GM21529 (cell line): Measurements from ENCODE around the gene PSME3IP1.

Experiments
- ATAC-seq: cut with Tn5 transposase; IDR thresholded peaks from one replicate; pipeline ENCODE4 v1.9.1; 2021; ENCODE audit not compliant: unreplicated experiment

Gene PSME3IP1

DNA sequence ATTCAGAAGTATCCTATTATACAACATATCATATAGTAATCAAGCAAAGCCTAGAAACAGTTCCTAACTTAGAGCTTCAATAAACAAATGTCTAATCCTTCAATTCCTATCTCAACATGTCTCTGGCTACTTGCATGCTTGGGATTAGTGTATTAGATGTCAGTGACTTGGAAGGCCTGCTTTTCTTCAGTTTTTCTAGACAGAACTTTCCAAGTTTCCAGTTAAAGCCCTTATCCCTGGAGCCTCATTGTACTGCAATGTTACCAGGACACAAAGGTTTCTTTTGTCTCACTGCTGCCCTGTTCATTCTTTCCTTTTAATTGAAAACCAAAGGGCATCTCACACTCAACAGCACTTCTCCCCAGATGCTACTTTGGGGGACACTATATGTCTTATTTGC is 16.5 kb downstream of the PSME3IP1 start:
- ATAC-seq: no peak

DNA sequence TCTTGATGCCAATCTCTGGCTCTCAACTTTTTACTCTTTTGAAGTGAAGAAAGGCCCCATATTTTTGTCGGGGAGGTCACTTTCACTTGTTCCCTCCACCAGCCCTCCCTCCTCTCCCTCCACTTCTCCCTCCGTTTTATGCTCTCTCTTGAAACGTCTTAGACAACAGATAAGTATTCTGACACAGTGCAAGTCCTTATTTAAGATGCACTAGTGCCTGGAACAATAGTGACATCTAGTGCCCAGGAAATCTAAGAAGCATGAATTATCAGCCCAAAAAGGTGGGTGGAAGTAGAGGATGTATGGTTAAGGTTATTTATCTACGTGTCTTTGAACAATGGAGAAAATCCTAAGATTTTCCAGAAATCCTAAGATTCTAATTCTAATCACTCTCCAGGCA is 17.9 kb downstream of the PSME3IP1 start:
- ATAC-seq: no peak

- ATAC-seq: no peak
Observed at GRCh38 chr16:57167538-57167937, 18.3 kb downstream of the PSME3IP1 start.

DNA sequence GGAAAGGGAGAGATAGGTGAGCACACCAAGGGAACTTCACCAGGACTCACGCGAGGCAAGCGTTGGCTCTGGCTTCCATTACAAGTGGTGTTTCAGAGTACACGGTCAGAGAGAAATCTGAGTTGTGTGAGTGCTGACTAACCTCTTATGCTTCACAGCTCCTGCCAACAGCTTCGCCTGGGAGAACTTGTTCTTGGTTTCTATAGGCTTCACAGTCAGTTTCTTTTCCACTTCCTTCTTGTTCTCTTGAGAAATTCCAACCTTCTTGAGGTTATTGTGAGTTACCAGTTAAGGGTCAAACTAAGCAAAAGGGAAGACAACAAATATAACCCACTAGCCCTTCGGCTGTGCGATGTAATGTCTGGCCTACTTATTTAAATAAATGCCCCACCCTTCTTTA is 18.9 kb downstream of the PSME3IP1 start:
- ATAC-seq: no peak

- ATAC-seq: no peak
Observed at GRCh38 chr16:57166451-57166850, 19.4 kb downstream of the PSME3IP1 start.

DNA sequence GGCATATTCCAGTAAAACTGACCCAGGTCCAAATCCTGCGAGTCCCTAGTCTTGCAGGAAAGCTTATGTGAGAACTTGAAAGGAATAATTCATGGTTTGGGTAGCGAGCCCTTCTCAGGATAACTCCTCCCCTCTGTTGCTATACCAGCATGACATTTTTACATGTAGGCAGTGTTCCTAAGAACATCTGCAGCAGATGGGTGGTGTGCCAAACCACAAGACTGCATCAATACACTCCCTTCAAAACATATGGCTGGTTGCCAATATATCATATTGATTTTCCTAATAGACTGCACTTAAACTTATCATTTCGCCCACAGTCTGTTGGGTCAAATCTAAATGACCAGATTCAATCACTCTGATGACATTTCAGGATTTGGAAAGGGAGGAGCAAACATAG is 19.9 kb downstream of the PSME3IP1 start:
- ATAC-seq: no peak

GRCh38 chr16:57165483-57165882 is 20.4 kb downstream of the PSME3IP1 start:
- ATAC-seq: no peak

DNA sequence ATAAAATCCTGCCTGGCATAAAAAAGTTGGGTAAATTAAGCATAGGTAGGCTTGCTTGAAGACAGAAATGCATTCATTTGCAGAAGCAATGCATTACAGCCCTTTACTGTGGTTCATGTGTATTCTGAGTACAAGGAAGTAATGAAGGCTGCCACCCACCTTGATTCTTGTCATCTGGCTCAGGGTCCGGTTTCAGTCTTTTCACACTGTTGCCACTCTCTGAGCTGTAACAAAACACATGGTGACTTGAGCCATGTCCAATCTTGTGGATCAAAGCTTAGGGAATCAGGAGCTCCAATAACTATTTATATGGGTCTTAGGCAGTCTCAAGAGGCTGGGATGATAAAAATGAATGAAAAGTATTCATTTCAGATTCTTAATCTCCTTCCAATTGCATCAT is 22.0 kb downstream of the PSME3IP1 start:
- ATAC-seq: no peak

DNA sequence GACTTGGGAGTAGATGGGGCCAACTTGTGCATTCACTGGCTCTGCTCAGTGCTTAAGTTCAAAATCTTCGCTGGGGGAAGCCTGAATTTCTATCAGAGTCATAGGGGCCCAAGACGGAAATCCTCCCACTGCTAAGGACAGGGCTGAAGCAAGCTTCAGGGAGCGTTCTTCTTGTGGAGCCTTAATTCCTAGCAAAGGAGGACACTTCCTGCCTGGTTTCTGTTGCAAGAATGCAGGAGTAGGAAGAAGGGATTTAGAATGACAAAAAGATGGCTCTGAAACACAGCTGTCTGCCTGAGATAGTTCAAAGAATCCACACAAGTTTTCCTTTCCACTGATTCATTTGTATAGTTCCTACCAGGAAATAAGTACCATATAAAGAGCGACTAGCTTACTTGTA is 26.4 kb downstream of the PSME3IP1 start:
- ATAC-seq: no peak

DNA sequence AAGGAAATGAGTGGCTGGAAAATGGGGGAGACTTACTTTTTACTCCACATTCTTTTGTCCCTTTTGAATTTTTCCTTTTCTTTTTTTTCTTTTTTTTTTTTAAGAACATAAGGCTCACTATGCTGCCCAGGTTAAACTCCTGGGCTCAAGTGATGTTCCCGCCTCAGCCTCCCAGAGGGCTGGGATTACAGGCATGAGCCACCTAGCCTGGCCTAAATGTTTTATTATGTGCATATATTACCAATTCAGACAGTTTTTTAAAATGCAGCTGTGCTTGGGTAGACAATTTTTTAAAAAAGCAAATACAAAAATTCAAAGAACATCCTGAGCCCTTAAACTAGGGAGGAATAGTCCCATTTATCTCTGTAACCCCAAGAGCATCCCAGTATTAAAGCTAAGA is 28.3 kb downstream of the PSME3IP1 start:
- ATAC-seq: no peak

GRCh38 chr16:57156351-57156703 is 29.5 kb downstream of the PSME3IP1 start:
- no peak for ATAC-seq

- ATAC-seq: no peak
Observed at GRCh38 chr16:57155702-57156350, 30.0 kb downstream of the PSME3IP1 start.

DNA sequence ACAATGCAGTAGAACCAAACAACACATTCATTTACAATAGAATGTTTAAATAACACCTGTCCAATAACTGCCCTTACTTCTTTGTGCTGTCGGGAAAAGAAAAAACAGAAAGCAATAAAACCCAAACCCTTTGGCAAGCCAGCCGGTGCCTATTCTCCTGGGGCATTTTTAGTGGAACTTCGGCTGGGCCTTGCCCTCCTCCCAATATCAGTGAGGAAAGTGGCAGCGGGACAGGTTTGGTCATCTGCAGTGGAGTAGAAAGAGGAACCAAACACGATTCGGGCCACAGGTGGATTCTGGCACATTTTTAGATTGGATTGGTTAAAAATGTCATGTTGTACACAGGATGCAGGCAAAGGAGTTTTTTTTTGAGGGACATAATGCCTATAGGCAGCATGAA is 32.0 kb downstream of the PSME3IP1 start:
- ATAC-seq: no peak

- no peak for ATAC-seq
Observed at GRCh38 chr16:57152096-57153093, 33.4 kb downstream of the PSME3IP1 start.

DNA sequence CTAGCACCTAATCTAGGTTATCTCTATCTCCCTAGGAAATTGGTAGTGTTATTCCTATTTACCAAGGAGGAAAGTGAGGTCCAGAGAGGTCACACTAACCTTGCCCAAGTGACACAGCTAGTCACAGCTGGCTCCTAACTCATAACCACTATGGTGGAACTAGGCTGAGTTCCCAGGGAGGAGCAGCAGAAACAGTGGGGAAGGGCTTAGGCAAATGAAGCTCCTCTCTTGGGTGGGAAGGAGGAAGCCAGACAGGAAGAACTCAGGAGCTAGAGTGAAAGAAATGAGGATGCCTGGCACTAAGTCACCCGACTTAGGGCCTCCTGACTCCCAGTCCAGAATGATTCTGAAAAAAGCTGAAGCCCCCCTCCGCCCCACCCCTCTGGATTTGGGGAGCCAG is 34.5 kb downstream of the PSME3IP1 start:
- ATAC-seq: no peak

DNA sequence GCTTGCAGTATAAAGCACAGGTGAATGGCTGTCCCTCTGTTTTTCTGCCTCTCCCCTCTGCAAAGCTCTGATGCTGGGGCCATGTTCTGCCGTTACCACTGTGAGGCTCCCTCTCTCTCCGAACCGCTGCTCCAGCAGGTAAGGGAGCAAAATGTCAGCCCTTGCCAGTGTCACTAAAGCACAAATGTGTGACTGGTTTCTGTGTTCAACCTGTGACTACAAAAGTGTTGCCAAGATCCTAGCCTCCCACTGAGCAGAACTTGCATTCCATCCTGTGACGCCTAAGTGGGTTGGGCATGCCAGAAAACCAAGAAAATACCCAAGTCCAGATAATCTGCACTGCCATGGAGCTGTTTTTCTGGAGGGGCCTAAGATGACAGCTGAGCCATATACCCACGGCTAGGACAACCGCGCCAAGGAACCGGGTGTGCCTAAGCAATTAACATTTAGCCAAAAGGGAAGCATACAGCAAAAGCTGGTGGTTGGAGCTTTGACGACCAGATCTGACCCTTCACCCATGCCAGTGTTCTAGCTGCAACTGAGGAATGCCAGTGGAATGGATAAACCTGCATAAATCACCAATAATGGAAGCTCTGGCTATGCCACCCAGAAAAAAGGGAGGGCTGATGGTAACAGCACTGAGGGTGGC is 35.0 kb downstream of the PSME3IP1 start:
- ATAC-seq: no peak

DNA sequence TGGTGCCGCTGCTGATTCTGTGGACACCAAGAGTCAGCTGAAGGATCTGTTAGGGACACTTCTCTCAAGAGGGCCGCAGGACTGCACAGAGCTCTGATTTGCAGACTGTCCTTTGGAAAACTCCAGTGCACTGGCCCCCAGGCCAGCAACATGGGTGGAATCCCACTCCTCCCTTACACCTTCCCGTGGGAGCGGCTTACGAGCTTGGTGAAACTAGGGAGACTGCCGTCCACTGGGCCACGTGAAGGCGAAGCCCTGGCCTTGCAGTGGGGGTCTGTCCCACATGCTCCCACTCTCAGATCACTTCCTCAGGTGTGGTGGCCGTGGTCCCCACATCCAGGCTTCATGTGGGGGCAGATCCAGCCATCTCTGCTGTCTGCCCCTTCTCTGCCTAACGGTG is 36.4 kb downstream of the PSME3IP1 start:
- no peak for ATAC-seq

- no peak for ATAC-seq
Observed at GRCh38 chr16:57148481-57148880, 37.4 kb downstream of the PSME3IP1 start.

GRCh38 chr16:57147381-57148221 is 38.2 kb downstream of the PSME3IP1 start:
- ATAC-seq: no peak

GRCh38 chr16:57146735-57147134 is 39.1 kb downstream of the PSME3IP1 start:
- ATAC-seq: no peak

GRCh38 chr16:57146040-57146647 is 39.7 kb downstream of the PSME3IP1 start:
- ATAC-seq: no peak
